GM10248 (cell line): ENCODE results near the gene CD1B.

Experiments used
- CTCF ChIA-PET: fragments of 300-600 bp; sonication (Branson Sonifier 250); formaldehyde crosslinking; extraction: SDS; loops from one replicate; lab custom pipeline; 2021; ENCODE audit warnings: antibody characterized with exemption; lab: Yijun Ruan, JAX
- POLR2A ChIA-PET: fragments of 350-650 bp; sonication (Branson Sonifier 250); formaldehyde crosslinking; extraction: SDS; loops from one replicate; lab custom pipeline; 2020; ENCODE audit warnings: antibody characterized with exemption; lab: Yijun Ruan, JAX
- DNase-seq: peaks from one replicate; pipeline ENCODE4 v3.0.0; 2012; ENCODE audit errors: extremely low spot score
- TF ChIP-seq, protein P1 (sequence below): IDR thresholded peaks from 2 replicates; pipeline ENCODE4 v1.5.1; 2012; ENCODE audit warnings: mild to moderate bottlenecking, low read depth; ENCODE audit errors: extremely low read depth, missing control alignments, control extremely low read depth

The CD1B gene

DNA sequence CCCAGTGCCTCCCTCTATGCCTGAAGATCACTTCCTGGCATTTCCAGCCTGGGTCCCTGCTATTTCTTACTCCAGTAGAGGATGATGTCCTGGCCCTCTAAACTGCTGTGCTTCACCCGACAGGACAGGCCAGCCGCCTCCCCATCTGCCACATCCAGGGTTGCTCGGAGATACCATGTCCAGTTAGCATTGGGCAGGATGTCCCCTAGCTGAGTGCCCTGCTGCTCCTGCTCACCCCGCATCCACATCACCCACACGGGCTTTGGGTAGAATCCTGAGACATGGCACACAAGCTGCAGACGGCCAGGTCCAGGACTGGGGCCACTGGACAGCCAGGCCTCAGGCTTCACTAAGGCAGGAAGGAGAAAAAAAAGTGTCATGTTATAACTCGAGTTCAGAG, 2.0 kb downstream of the CD1B start:
- ChIA-PET POLR2A (no interaction called here), CTCF (interaction anchor here (0.8 to 5.0 kb wide), 13 partner anchors 8 to 1239 kb away, joined by 3 to 53 read pairs (median 5); no protein-coding TSS in a partner anchor)
- TF ChIP-seq, protein P1, sequence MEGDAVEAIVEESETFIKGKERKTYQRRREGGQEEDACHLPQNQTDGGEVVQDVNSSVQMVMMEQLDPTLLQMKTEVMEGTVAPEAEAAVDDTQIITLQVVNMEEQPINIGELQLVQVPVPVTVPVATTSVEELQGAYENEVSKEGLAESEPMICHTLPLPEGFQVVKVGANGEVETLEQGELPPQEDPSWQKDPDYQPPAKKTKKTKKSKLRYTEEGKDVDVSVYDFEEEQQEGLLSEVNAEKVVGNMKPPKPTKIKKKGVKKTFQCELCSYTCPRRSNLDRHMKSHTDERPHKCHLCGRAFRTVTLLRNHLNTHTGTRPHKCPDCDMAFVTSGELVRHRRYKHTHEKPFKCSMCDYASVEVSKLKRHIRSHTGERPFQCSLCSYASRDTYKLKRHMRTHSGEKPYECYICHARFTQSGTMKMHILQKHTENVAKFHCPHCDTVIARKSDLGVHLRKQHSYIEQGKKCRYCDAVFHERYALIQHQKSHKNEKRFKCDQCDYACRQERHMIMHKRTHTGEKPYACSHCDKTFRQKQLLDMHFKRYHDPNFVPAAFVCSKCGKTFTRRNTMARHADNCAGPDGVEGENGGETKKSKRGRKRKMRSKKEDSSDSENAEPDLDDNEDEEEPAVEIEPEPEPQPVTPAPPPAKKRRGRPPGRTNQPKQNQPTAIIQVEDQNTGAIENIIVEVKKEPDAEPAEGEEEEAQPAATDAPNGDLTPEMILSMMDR = no peak
- DNase-seq = no peak

DNA sequence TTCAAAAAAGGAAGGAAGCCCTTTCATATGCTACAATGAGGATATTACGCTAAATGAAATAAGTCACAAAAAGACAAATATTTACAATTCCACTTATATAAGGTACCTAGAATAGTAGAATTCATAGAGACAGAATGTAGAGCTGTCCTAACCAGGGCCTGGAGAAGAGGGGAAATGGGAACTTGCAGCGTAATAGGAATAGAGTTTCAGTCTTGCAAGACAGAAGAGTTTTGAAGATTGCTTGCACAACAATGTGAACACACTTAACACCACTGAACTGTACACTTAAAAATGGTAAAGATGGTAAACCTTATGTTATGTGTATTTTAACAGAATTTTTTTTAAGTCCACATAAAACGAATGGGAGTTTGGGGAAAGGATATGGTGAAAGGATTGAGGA, 2.9 kb downstream of the CD1B start:
- ChIA-PET POLR2A (no interaction called here), CTCF (interaction anchor here (2.2 to 5.0 kb wide), 2 partner anchors 81 to 125 kb away, joined by 20 to 53 read pairs; no protein-coding TSS in a partner anchor)
- TF ChIP-seq, protein P1 = no peak

DNA sequence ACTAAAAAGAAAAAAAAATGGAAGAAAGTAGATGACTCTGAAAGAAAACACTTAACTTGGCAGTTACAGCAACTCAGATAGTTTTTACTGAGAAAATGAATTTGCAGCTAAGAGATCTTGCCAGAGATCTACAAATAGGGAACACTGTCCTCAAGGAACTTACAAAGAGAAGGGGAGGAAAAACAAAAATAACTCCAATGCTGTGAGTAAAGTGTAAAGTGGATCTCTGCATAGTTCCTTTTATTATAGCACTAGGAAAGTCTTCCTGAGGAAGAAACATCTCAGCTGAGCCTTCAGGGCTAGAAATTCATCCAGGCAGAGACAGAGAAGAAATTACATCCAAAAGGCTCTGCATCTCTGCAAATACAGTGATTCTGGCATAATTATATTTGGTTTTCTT, 3.9 kb downstream of the CD1B start:
- ChIA-PET CTCF (interaction anchor here (4.0 kb wide), 1 partner anchor 123 kb away, joined by 18 read pairs; no protein-coding TSS in a partner anchor), POLR2A (no interaction called here)
- no peak for DNase-seq
- TF ChIP-seq, protein P1 = no peak

More for the DNA sequence above, 2.9 kb downstream of the CD1B start:
- DNase-seq = no peak

DNA sequence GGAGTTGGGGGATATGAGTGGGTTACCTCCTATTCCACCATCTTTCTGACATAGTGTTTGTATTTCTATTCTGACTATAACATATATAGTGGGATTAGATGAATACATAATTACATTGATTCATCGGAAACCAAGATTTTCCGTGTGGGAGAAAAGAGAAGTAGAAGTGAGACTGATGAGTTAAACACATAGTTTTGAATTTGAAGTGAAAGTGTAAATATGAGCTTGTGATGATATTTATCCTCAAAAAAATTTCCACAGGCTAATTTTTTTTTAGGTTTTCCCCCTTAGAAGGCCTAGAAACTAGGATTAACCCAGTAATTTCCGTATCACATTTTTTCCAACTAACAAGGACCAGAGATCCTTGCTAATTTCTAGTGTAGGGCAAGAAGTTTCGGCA, 6.9 kb downstream of the CD1B start:
- CTCF ChIA-PET = interaction anchor here (1.5 to 4.0 kb wide), 4 partner anchors 12 to 120 kb away, joined by 4 to 18 read pairs (median 4); no protein-coding TSS in a partner anchor
- POLR2A ChIA-PET = no interaction called here
- DNase-seq = peak; percentile 27
- TF ChIP-seq, protein P1 = no peak

DNA sequence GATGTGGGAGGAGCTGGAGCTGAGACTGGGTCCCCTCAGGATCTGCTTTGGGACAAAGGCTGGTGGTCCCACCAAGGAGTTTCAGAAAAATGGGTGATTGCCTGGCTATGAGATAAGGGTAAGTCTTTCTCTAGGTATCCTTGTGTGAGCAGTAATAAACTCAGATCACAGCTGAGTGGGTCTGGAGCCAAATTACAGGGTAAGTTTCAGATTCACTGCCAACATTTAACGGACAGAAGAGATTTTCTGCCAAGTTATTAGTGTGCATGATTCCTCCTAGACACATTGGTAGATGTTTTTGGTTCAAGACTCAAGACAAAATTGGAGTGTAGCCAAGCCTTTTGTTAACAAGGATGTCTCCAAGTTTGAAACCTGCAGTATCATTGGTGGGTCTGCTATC, 7.5 kb downstream of the CD1B start:
- no peak for DNase-seq
- CTCF ChIA-PET = interaction anchor here (1.8 to 4.0 kb wide), 2 partner anchors 77 to 120 kb away, joined by 4 to 18 read pairs; no protein-coding TSS in a partner anchor
- TF ChIP-seq, protein P1 = no peak
- POLR2A ChIA-PET = no interaction called here

DNA sequence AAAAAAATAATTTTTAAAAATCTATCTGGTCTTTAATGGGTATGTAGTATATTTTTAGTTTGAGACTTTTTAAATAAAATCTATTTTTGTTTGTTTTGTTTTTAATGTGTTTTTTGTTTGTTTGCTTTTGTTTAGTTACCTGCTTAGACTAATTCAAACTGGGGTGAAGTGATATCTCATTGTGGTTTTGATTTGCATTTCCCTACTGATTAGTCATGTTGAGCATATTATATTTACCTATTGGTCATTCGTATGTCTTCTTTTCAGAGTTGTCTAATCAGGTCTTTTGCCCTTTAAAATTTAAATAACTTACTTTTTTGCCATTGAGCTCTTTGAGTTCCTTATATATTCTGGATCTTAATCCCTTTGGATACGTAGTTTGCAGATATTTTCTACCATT, 20.3 kb downstream of the CD1B start:
- CTCF ChIA-PET = no interaction called here
- TF ChIP-seq, protein P1 = no peak
- POLR2A ChIA-PET = no interaction called here
- no peak for DNase-seq
